SJCRH30 (cell line): ENCODE measurements around the gene SLC9C1. TPM values are rescaled to one million over a fixed set of nuclear protein-coding genes. Genes with fewer than 3 reads are reported as not detected.
A peak's percentile ranks its signal among the peaks of the same experiment; 100 is the strongest.
"Not testable (repeated sequence)": the region's sequence is repeated elsewhere in the genome, so short reads cannot be mapped to it uniquely, and the experiment has no call there.

Experiments
- DNase-seq, 2 experiments: peaks; one replicate each; pipeline ENCODE4 v3.0.0-alpha.2; 2015 to 2020
- H3K27ac ChIP-seq: fragments of 250-450 bp; sonication (Bioruptor Pico); 2 replicates; pipeline ENCODE4 v1.5.1; 2020; ENCODE audit warnings: mild to moderate bottlenecking, moderate library complexity
- H3K27me3 ChIP-seq: fragments of 250-450 bp; sonication (Bioruptor Pico); 2 replicates; pipeline ENCODE4 v1.5.1; 2020; ENCODE audit warnings: mild to moderate bottlenecking, moderate library complexity
- H3K36me3 ChIP-seq: fragments of 250-450 bp; sonication (Bioruptor Pico); 2 replicates; pipeline ENCODE4 v1.5.1; 2020; ENCODE audit warnings: mild to moderate bottlenecking, moderate library complexity
- H3K4me1 ChIP-seq: fragments of 250-450 bp; sonication (Bioruptor Pico); 2 replicates; pipeline ENCODE4 v1.5.1; 2020; ENCODE audit warnings: mild to moderate bottlenecking, moderate library complexity
- H3K4me3 ChIP-seq: fragments of 250-450 bp; sonication (Bioruptor Pico); 2 replicates; pipeline ENCODE4 v1.5.1; 2020; ENCODE audit warnings: mild to moderate bottlenecking, moderate library complexity
- H3K9me3 ChIP-seq: fragments of 250-450 bp; sonication (Bioruptor Pico); replicated peaks from 2 replicates; pipeline ENCODE4 v1.5.1; 2020; ENCODE audit warnings: mild to moderate bottlenecking, moderate library complexity
- total RNA-seq: library from RNA; depleted of rRNA; stranded (reverse); fragments of >200 nt; shearing (Covaris generic); gene quantifications from 2 replicates; pipeline ENCODE4 v1.2.3, GENCODE V29; 2014

SLC9C1 gene
- total RNA-seq, 1 experiment from 2014 or later = not detected

GRCh38 chr3:112185423-112186035 lies 108.5 kb downstream of the SLC9C1 start:
- DNase-seq, H3K4me3 ChIP-seq: not testable (repeated sequence)

GRCh38 chr3:112175646-112176045 lies 118.4 kb downstream of the SLC9C1 start:
- Histone ChIP-seq H3K4me3 (no peak overlapping the region), H3K27ac (no peak overlapping the region), H3K9me3 (no peaks in the 10 kb centered on the region), H3K4me1 (no peaks in the 10 kb centered on the region), H3K27me3 (no peaks in the 10 kb centered on the region), H3K36me3 (no peaks in the 10 kb centered on the region)
- no peak for DNase-seq

More at GRCh38 chr3:112185423-112186035, 108.5 kb downstream of the SLC9C1 start:
- H3K36me3 ChIP-seq, H3K27ac ChIP-seq, H3K27me3 ChIP-seq, H3K9me3 ChIP-seq, H3K4me1 ChIP-seq: not testable (repeated sequence)

- H3K27ac ChIP-seq = no peak overlapping the region
These were observed 119.0 kb downstream of the SLC9C1 start for GRCh38 chr3:112175037-112175436.

GRCh38 chr3:112171144-112171543 lies 122.9 kb downstream of the SLC9C1 start:
- Histone ChIP-seq H3K4me3 (no peak overlapping the region), H3K4me1 (no peaks in the 10 kb centered on the region), H3K9me3 (no peaks in the 10 kb centered on the region), H3K27me3 (no peaks in the 10 kb centered on the region), H3K36me3 (no peaks in the 10 kb centered on the region), H3K27ac (no peak overlapping the region)
- DNase-seq = no peak

More at GRCh38 chr3:112175037-112175436, 119.0 kb downstream of the SLC9C1 start:
- Histone ChIP-seq H3K27me3 (no peaks in the 10 kb centered on the region), H3K4me1 (no peaks in the 10 kb centered on the region), H3K4me3 (no peak overlapping the region), H3K36me3 (no peaks in the 10 kb centered on the region), H3K9me3 (no peaks in the 10 kb centered on the region)
- DNase-seq = no peak

- H3K27ac ChIP-seq = no peak overlapping the region
- H3K36me3 ChIP-seq = no peaks in the 10 kb centered on the region
- no peaks in the 10 kb centered on the region for H3K27me3 ChIP-seq
- H3K9me3 ChIP-seq = no peaks in the 10 kb centered on the region
- DNase-seq = no peak
- H3K4me3 ChIP-seq = no peak overlapping the region
- H3K4me1 ChIP-seq = no peaks in the 10 kb centered on the region
These were observed 124.0 kb downstream of the SLC9C1 start for GRCh38 chr3:112170046-112170445.

- Histone ChIP-seq H3K36me3 (no peaks in the 10 kb centered on the region), H3K4me1 (no peaks in the 10 kb centered on the region), H3K9me3 (no peaks in the 10 kb centered on the region), H3K4me3 (no peak overlapping the region), H3K27me3 (no peaks in the 10 kb centered on the region), H3K27ac (no peak overlapping the region)
- no peak for DNase-seq
These were observed 126.3 kb downstream of the SLC9C1 start for GRCh38 chr3:112167758-112168157.

- Histone ChIP-seq H3K4me1 (no peaks in the 10 kb centered on the region), H3K27ac (no peak overlapping the region), H3K4me3 (no peak overlapping the region), H3K9me3 (no peaks in the 10 kb centered on the region), H3K27me3 (no peaks in the 10 kb centered on the region), H3K36me3 (no peaks in the 10 kb centered on the region)
- no peak for DNase-seq
These were observed 144.9 kb downstream of the SLC9C1 start for GRCh38 chr3:112149136-112149535.

GRCh38 chr3:112143689-112144088 lies 150.3 kb downstream of the SLC9C1 start:
- H3K27ac ChIP-seq = no peak overlapping the region
- no peaks in the 10 kb centered on the region for H3K4me1 ChIP-seq
- H3K27me3 ChIP-seq = no peaks in the 10 kb centered on the region
- no peak overlapping the region for H3K4me3 ChIP-seq
- H3K9me3 ChIP-seq = no peaks in the 10 kb centered on the region; the same call in 1 of the 2 replicates
- DNase-seq = no peak
- no peaks in the 10 kb centered on the region for H3K36me3 ChIP-seq

GRCh38 chr3:112143251-112143650 lies 150.8 kb downstream of the SLC9C1 start:
- Histone ChIP-seq H3K4me3 (no peak overlapping the region), H3K27me3 (no peaks in the 10 kb centered on the region), H3K4me1 (no peaks in the 10 kb centered on the region), H3K9me3 (no peaks in the 10 kb centered on the region; the same call in 1 of the 2 replicates), H3K27ac (no peak overlapping the region), H3K36me3 (no peaks in the 10 kb centered on the region)
- DNase-seq = no peak

- no peaks in the 10 kb centered on the region for H3K27me3 ChIP-seq
- H3K36me3 ChIP-seq = no peaks in the 10 kb centered on the region
- H3K27ac ChIP-seq = no peak overlapping the region
- no peaks in the 10 kb centered on the region; the same call in 1 of the 2 replicates for H3K9me3 ChIP-seq
- H3K4me3 ChIP-seq = no peak overlapping the region
- H3K4me1 ChIP-seq = no peaks in the 10 kb centered on the region
- no peak for DNase-seq
These were observed 152.7 kb downstream of the SLC9C1 start for GRCh38 chr3:112141293-112141692.

- H3K4me3 ChIP-seq = no peak overlapping the region
- no peaks in the 10 kb centered on the region for H3K27me3 ChIP-seq
- no peak for DNase-seq
- H3K36me3 ChIP-seq = no peaks in the 10 kb centered on the region
- H3K4me1 ChIP-seq = no peaks in the 10 kb centered on the region
- H3K9me3 ChIP-seq = no peaks in the 10 kb centered on the region; the same call in 1 of the 2 replicates
- no peak overlapping the region for H3K27ac ChIP-seq
These were observed 153.4 kb downstream of the SLC9C1 start for GRCh38 chr3:112140584-112140983.

- H3K4me1 ChIP-seq = no peaks in the 10 kb centered on the region
- no peaks in the 10 kb centered on the region; the same call in 1 of the 2 replicates for H3K9me3 ChIP-seq
- no peaks in the 10 kb centered on the region for H3K36me3 ChIP-seq
- H3K27ac ChIP-seq = no peak overlapping the region
- no peak for DNase-seq
- H3K4me3 ChIP-seq = no peak overlapping the region
- no peaks in the 10 kb centered on the region for H3K27me3 ChIP-seq
These were observed 155.6 kb downstream of the SLC9C1 start for GRCh38 chr3:112138219-112138969.

- Histone ChIP-seq H3K4me1 (no peaks in the 10 kb centered on the region), H3K4me3 (no peak overlapping the region), H3K9me3 (no peaks in the 10 kb centered on the region; the same call in 1 of the 2 replicates), H3K36me3 (no peaks in the 10 kb centered on the region), H3K27ac (no peak overlapping the region), H3K27me3 (no peaks in the 10 kb centered on the region)
- DNase-seq = no peak
These were observed 156.2 kb downstream of the SLC9C1 start for GRCh38 chr3:112137781-112138180.

- Histone ChIP-seq H3K4me1 (no peaks in the 10 kb centered on the region), H3K4me3 (no peak overlapping the region), H3K27me3 (no peaks in the 10 kb centered on the region), H3K27ac (no peak overlapping the region), H3K36me3 (no peaks in the 10 kb centered on the region), H3K9me3 (no peaks in the 10 kb centered on the region; the same call in 1 of the 2 replicates)
- DNase-seq = peak; percentile 54 to 84
These were observed 156.9 kb downstream of the SLC9C1 start for GRCh38 chr3:112136959-112137693.

GRCh38 chr3:112136046-112136445 lies 158.0 kb downstream of the SLC9C1 start:
- DNase-seq = no peak
- no peak overlapping the region for H3K27ac ChIP-seq
- H3K4me3 ChIP-seq = no peak overlapping the region
- H3K27me3 ChIP-seq = no peaks in the 10 kb centered on the region
- no peaks in the 10 kb centered on the region for H3K36me3 ChIP-seq
- no peaks in the 10 kb centered on the region for H3K4me1 ChIP-seq
- no peaks in the 10 kb centered on the region; the same call in 1 of the 2 replicates for H3K9me3 ChIP-seq
